Ovary (tissue), 9 donors: ENCODE results near the gene DAZAP2. TPM values are rescaled to one million over a fixed set of nuclear protein-coding genes. Genes with fewer than 3 reads are reported as not detected.

ENCODE experiments used
- DNase-seq, 5 donors: peaks; one replicate each; pipeline ENCODE4 v3.0.0-alpha.2; 2019 to 2020
- H3K27ac ChIP-seq, 2 donors: fragments of 200-600 bp; one replicate each; pipeline versions ENCODE4 v1.5.1 to v1.8.0; 2019 to 2022
- H3K27me3 ChIP-seq: fragments of 200-600 bp; one replicate; pipeline ENCODE4 v1.8.0; 2022
- H3K36me3 ChIP-seq: fragments of 200-600 bp; sonication (generic); one replicate; pipeline ENCODE4 v1.5.1; 2019
- H3K4me1 ChIP-seq: one replicate; pipeline ENCODE4 v1.8.1; 2013; ENCODE audit warnings: mild to moderate bottlenecking, moderate library complexity; ENCODE audit not compliant: insufficient read depth
- H3K4me3 ChIP-seq: fragments of 200-600 bp; sonication (generic); one replicate; pipeline ENCODE4 v1.5.1; 2017
- H3K9me3 ChIP-seq, 2 donors: fragments of 200-600 bp in 1 of 2; sonication (generic) in 1 of 2; one replicate each; pipeline versions ENCODE4 v1.5.1 to v1.8.1; 2013 to 2019; ENCODE audit warnings: mild to moderate bottlenecking in 1 of 2, moderate library complexity in 1 of 2
- CTCF ChIP-seq, 3 donors: fragments of 450-650 bp in 2 of 3; fragments of 200-600 bp in 1 of 3; IDR thresholded peaks; one replicate each; pipeline versions ENCODE4 v1.5.1 to v1.8.0; 2016 to 2022; ENCODE audit warnings: antibody characterized with exemption in 3 of 3, mild to moderate bottlenecking in 1 of 3
- EP300 ChIP-seq: sonication (generic); formaldehyde crosslinking; IDR thresholded peaks from one replicate; pipeline ENCODE4 v1.6.1; 2017; ENCODE audit warnings: antibody characterized with exemption
- POLR2A ChIP-seq: fragments of 450-650 bp; IDR thresholded peaks from one replicate; pipeline ENCODE4 v1.6.1; 2017; ENCODE audit warnings: antibody characterized with exemption, mild to moderate bottlenecking, moderate library complexity
- WGBS, 3 donors: extraction: QIAGEN DNeasy Blood & Tissue Kit in 1 of 3; methylation state at CpG; one replicate each; pipeline versions ENCODE4 v1.1.5 to v1.1.7; 2013 to 2017; 5-methylcytosine and 5-hydroxymethylcytosine counted together
- intact Hi-C, 4 donors: fragments of 100-400 bp; cut with DNase I; formaldehyde crosslinking; loops; one replicate each; pipeline versions ENCODE4 v1.11.0 to v1.15.1; 2022 to 2023
- polyA plus RNA-seq, 2 donors: library from polyadenylated mRNA; stranded (reverse); fragments of 200-250 nt in 1 of 2; fragments of 350-450 nt in 1 of 2; fragmentation: Illumina TruSeq in 1 of 2; extraction: RNeasy Lipid Tissue Mini Kit (QIAGEN cat#74804) in 1 of 2; gene quantifications; one replicate each; pipeline ENCODE4 v1.2.3, GENCODE V29; 2013 to 2014
- total RNA-seq, 7 donors: library from RNA; depleted of rRNA in 2 of 7; stranded (reverse); fragments of >200 nt in 2 of 7; fragmentation: NEBNext Ultra II Directional in 3 of 7; extraction: Animal tissue kit (Norgen Biotek cat#: 25700) in 3 of 7; gene quantifications; one replicate each; pipeline versions ENCODE4 v1.1.0 to v1.2.4, GENCODE V29; 2016 to 2023
- donor health status: DM: no; HTN: no; CAD: no; lungs with moderate emphysema.
- donor health status: DM: no; HTN: no; CAD: no.
- donor health status: Bipolar disorder and iron deficiency.
- donor health status: DM: yes; HTN: yes; CAD: no.
- donor health status: DM: no; HTN: no; CAD: no.
- donor health status: DM: yes; HTN: yes; CAD: no.

DAZAP2 gene
- total and polyA plus RNA-seq, 9 donors, result 123 to 323 (median 156) TPM

GRCh38 chr12:51227962-51228361 lies 10.7 kb upstream of the DAZAP2 start:
- no peak for DNase-seq
- TF ChIP-seq CTCF (IDR thresholded peaks at IDR 0.05), result no peak
- no peak for TF ChIP-seq EP300
- TF ChIP-seq POLR2A, result no peak
- no peaks in the 10 kb centered on the region for H3K27me3 ChIP-seq
- intact Hi-C loops, result no loop called here
- no peak overlapping the region for H3K27ac ChIP-seq
- no peaks in the 10 kb centered on the region for H3K36me3 ChIP-seq
- WGBS, 3 donors, result 84 to 95% (median 92%) methylated on average over 1 of the region's 1 CpG
- no peaks in the 10 kb centered on the region for H3K9me3 ChIP-seq
- no peaks in the 10 kb centered on the region for H3K4me1 ChIP-seq
- no peak overlapping the region for H3K4me3 ChIP-seq

DNA sequence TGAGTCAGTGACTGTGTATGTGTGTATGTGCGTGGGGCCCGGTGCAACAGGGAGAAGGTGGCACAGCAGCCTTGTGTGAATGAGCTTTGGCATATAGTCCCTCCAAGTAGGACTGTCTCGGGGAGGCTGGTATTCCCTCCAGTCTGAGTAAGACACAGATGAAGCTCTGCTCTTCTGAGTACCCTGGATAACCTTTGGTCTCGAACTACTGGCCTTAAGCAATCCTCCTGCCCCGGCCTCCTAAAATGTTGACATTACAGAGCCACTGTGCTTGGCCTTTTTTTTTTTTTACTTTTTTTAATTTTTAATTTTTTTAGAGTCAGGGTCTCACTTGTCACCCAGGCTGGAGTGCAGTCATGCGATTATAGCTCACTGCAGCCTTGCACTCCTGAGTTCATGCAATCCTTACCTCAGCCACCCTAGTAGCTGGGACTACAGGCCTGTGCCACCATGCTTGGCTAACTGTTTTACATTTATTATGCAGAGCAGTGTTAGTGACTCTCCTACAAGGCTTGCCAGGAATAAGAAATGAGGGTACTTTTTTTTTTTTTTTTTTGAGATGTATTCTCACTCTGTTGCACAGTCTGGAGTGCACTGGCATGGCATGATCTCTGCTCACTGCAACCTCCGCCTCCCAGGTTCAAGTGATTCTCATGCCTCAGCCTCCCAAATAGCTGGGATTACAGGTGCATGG lies 9.4 kb upstream of the DAZAP2 start:
- TF ChIP-seq CTCF (IDR thresholded peaks at IDR 0.05) (no peak), EP300 (no peak), POLR2A (no peak)
- H3K27me3 ChIP-seq, result no peaks in the 10 kb centered on the region
- H3K4me1 ChIP-seq, result no peaks in the 10 kb centered on the region

DNA sequence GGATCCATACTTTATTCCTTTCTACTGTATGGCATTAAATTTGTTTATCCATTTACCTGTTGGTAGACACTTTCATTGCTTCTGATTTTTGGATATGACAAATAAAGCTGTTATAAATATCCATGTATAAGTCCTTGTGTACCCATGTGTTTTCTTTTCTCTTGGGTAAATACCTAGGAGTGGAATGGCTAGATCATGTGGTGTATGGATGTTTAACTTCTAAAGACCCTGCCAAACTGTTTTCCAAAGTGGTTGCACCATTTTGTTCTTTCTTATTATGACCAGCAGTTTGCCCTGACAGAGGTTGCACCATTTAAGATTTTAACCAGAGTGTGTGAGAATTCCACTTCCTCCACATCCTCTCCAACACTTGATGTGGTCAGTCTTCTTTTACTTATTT lies 6.0 kb upstream of the DAZAP2 start:
- no peaks in the 10 kb centered on the region for H3K36me3 ChIP-seq
- no peak for DNase-seq
- no peaks in the 10 kb centered on the region for H3K9me3 ChIP-seq
- TF ChIP-seq POLR2A (no peak), CTCF (IDR thresholded peaks at IDR 0.05) (no peak), EP300 (no peak)
- no peaks in the 10 kb centered on the region for H3K4me1 ChIP-seq
- H3K27me3 ChIP-seq, result no peaks in the 10 kb centered on the region
- intact Hi-C loops, result no loop called here
- H3K4me3 ChIP-seq, result no peak overlapping the region
- H3K27ac ChIP-seq, result no peak overlapping the region

More for the DNA sequence above, 9.4 kb upstream of the DAZAP2 start:
- H3K36me3 ChIP-seq, result no peaks in the 10 kb centered on the region
- H3K27ac ChIP-seq, result no peak overlapping the region
- intact Hi-C loops, result no loop called here
- H3K9me3 ChIP-seq, result no peaks in the 10 kb centered on the region
- WGBS, 3 donors, result 88 to 92% (median 90%) methylated on average over 7 of the region's 7 CpGs
- no peak for DNase-seq
- no peak overlapping the region for H3K4me3 ChIP-seq

DNA sequence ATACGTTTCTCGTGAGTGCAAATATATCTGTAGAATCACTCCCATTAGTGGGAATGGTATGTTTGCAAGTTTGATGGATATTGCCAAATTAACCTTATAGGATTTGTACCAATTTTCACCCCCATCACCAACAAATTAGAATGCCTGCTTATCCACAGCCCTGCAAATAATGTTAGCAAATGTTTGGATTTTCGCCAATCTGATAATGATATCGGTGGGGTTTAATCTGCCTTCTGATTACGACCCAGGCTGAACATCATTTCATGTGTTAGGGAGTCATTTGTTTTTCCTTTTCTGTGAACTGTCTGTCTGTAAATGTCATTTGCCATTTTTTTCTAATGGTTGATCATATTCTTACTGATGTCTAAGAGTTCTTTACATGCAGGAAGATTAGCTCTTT lies 4.1 kb upstream of the DAZAP2 start:
- no peaks in the 10 kb centered on the region for H3K27me3 ChIP-seq
- TF ChIP-seq EP300, result no peak
- TF ChIP-seq POLR2A, result no peak
- no peak for TF ChIP-seq CTCF (IDR thresholded peaks at IDR 0.05)
- no peak overlapping the region for H3K4me3 ChIP-seq
- intact Hi-C loops, result no loop called here
- no peaks in the 10 kb centered on the region for H3K36me3 ChIP-seq
- H3K27ac ChIP-seq, result no peak overlapping the region
- 37 to 61% (median 44%) methylated on average over 5 of the region's 5 CpGs for WGBS, 3 donors
- no peaks in the 10 kb centered on the region for H3K9me3 ChIP-seq
- no peak for DNase-seq
- H3K4me1 ChIP-seq, result peaks cover 1% of the 10 kb centered on the region
